Umbilical cord (tissue), 2 donors: ENCODE data around the gene LPAR2. TPM values are rescaled to one million over a fixed set of nuclear protein-coding genes. Genes with fewer than 3 reads are reported as not detected.
"Not testable (repeated sequence)": the region's sequence is repeated elsewhere in the genome, so short reads cannot be mapped to it uniquely, and the experiment has no call there.

ENCODE experiments used
- DNase-seq: peaks from one replicate; pipeline ENCODE4 v3.0.0-alpha.2; 2015; ENCODE audit warnings: low spot score
- total RNA-seq: library from RNA; depleted of rRNA; stranded (reverse); fragments of >200 nt; gene quantifications from one replicate; pipeline ENCODE4 v1.2.3, GENCODE V29; 2014; ENCODE audit warnings: low replicate concordance; ENCODE audit not compliant: insufficient read depth

The LPAR2 gene
- total RNA-seq, 1 donor from 2014 or later = 0.48 TPM

DNA sequence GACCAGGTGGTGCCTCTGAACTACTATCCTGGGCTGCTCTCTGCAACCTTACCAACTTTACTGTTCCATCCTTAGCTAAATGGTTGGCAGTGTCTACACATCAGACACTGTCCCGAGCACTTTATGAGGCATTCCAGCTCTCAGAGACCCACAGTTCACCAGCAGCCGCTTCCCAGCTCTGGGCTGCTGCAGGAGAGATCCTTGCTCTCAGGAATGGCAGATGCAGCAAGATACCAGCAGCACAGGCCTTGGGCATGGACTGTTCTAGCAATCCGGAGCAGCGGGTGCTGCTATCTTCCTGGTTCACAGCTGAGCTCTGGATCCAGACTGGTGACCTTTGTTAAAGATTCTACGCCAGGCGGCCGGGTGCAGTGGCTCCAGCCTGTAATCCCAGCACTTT lies 3.3 kb upstream of the LPAR2 start:
- DNase-seq = no peak

DNA sequence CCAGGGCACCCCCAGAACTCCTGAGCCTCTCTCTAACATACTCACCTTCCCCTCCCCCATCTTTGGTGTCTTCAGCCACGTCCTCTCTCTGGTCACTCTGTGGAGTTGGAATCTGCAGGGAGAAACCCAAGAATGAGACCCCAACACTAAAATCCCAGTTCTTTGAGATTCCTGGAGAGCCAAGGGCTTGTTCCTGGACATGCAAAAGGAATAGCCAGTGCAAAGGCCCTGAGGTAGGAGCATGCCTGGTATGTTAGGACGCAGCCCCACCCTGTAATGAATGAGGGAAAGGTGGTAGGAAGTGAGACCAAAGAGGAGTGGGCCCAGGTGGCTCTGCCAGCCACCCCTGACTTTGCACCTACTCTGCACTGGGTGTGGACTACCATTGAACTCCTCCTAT lies 2.4 kb upstream of the LPAR2 start:
- no peak for DNase-seq

DNA sequence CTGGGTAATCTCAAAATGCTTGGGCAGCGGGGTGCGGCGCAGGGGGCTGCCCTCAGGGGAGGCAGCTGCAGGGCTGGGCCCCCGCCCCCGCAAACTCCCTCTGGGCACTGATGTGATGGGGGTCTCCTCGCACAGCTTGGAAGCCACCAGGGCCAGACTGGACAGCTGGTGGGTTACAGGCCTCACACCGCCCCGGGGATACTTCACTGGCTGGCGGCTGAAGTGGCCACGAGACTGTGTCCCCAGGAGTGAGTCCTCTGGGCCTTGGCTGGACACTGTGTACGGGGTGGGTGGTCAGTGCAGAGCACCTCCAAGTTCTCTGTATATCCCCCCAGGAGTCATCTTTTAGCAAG lies 2.0 kb upstream of the LPAR2 start:
- DNase-seq = no peak

DNA sequence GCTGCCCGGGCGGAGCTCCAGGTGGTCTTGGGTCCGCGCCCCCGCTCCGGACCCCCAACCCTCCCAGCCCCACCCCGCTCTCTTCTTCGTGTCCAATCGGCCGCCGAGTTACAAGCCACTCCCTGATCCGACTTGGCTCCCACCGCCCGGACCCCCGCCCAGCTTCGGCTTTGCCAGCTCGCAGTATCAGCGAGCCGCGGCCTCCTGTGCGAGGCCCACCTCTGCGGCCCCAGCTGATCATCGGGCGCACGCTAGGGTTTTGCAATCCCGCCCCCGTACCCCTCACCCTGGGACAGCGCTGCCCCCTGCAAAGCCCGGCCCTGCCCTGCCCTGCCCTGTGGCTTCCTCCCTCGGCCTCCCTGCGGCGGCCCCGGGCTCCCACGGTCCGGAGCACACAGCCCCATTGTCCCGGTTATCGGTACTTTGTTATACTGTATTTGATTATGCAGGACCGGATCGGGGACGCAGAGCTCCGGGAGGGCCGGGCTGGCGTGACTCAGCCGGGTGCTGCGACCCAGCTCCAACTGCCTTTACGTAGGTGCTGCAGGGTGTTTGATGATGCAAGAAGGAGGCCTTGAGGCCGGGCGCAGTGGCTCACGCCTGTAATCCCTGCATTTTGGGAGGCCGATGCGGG lies 598 bp upstream of the LPAR2 start:
- DNase-seq = no peak

DNA sequence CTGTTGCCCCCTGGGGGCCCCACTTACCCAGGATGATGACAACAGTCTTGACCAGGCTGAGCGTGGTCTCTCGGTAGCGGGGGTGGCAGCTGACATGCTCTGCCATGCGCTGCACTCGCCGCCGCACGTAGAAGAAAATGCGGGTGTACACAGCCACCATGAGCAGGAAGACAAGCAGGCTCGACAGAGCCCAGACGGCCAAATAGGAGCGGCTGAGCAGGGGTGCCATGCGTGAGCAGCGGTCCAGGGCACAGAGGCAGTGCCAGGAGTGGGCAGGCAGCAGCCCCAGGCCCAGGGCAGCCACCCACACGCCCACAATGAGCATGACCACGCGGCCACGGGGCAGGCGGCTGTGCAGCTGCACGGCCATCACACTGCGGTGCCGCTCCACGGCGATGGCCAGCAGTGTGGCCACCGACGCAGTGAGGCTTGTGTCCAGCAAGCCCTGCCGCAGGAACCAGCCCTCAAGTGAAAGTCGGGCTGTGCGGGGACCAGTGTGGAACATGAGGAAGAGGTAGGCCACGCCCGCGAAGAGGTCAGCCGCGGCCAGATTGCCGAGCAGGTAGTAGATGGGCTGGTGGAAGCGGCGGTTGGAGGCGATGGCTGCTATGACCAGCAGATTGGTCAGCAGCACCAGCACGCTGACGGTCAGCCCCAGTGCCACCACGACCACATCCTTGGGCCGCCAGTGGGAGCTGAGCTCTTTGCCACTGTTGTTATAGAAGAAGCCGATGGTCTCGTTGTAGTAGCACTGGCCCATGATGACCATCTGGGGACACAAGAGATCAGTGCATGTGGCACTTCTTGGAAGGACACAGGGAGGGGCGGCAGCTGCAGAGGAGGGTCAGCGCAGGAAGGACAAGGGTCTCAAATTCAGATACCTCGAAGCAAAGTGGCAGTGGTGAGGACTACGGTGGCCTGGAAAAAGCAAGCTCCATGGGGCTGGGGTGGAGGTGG lies 1.2 kb downstream of the LPAR2 start:
- DNase-seq = no peak

DNA sequence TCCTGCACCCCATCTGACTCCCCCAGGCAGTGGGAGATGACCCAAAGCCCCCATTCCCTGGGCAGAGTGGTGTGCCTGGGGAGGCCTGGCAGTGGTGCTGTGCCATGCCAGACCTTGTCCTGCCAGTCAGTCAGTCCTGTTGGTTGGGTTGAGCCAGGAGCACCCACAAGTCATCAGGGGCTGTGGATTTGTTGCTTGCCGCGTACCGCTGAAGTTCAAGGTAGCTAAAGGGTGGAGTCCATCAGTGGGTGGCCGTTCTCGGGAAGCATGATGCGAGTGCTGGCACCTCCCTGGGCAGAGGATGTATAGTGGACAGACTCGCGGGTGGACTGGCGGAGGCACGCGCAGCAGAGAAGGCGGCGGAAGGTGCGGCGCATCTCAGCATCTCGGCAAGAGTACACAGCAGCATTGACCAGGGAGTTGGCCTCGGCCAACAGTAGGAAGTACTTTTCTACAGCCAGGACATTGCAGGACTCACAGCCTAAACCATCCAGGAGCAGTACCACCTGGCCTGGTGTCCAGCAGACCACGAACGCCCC lies 3.9 kb downstream of the LPAR2 start:
- no peak for DNase-seq

DNA sequence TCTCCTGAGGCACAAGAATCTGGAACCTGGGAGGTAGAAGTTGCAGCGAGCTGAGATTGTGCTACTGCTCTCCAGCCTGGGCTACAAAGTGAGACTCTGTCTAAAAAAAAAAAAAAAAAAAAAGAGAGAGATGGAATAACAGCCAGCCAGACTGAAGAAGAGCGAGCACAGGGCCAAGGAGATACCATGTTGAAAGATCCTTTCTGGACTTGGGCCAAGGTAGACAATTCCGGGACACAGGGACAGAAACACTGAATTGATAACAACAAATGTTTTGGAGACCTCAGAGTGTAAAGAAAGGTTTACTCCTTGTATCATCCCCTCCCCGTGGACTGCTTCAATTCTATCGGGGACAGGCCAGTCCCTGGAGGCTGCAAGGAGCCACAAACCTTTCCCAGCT lies 4.6 kb downstream of the LPAR2 start:
- no peak for DNase-seq

DNA sequence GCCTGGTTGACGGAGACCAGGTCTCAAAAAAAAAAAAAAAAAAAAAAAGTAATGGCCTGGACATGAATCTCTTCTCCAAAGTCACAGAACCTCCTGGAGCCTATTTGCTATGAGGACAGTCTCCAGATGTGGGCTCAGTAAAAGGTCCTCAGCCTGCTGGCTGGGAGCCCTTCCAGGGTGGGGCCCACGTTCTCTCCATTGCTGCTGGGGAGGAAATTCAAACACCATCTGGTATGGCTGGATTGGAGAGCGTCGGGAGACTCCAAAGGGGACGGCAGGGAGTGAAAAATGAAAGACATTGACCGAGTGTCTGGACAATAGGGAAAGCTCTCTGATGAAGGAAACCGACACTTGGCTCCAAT lies 8.2 kb downstream of the LPAR2 start:
- no peak for DNase-seq

DNA sequence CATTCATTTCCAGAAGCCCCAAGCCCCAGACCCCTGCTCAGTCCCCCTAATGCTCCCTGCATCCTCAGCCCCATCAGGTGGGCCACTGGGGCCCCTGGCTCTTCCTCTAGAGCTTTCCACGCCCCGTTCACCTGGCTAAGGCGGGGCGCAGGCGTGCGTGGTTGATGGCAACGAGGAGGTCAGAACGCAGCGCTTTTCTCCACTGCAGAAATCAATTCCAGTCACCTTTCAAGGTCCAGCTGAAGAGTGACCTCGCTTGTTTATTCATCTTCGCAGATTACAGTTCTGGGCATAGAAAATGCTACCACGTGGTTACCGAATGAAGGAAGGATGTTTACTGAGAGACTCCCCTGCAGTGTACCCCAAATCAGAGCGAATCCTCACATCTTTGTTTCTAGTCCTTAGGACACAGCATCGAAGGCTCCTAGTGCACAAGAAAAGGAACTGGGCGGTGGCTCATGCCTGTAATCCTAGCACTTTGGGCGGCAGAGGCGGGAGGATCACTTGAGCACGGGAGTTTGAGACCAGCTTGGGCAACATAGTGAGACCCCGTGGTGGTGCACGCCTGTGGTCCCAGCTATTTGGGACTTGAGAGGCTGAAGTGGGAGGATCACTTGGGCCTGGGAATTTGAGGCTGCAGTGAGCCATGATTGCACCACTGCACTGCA lies 8.7 kb downstream of the LPAR2 start:
- no peak for DNase-seq

DNA sequence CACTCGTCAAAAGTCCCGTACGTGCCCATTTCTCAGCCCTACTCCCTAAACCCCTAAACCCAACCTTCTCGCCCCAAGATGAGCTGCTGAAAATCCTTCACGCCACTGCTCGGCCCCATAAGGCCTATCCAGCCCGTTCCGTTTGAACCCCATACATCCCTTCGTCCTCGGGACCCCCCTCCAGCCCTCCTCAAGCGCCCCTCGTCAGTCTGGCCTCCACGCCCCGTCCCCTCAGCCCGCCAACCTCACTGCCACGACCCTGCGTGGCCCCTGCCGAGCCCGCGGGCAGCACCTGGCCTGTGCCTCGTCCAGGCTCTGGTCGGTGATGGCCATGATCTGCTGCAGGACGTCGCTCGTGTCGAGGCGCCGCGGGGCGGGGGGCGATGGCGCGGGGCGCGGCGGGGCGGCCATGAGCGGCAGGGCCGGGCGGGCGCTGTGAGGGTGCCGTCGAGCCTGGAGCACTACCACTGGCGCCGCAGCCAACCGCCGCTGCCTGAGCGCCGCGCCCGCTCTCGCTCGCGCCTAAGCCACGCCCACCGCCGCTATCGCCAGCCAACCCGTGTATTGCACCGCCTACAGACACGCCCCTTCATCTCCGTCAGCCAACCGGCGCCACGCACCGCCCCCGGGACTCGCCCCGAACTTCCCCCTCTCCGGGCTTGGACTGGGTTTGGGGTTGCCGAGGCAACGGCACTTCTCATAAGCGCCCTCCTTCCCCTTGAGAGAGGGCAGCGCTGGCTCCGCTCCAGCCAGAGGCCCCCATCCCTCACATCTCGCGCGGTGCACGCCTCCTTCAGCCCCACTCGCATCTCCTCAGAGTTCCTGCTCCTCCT lies 9.6 kb downstream of the LPAR2 start, which contains the start of gene PBX4:
Gene PBX4, minus strand, starts transcription at position 469 of the 833 bp plus-strand sequence. Its CDS starts 58 bp downstream, at position 411.
- peak; percentile 98 for DNase-seq

DNA sequence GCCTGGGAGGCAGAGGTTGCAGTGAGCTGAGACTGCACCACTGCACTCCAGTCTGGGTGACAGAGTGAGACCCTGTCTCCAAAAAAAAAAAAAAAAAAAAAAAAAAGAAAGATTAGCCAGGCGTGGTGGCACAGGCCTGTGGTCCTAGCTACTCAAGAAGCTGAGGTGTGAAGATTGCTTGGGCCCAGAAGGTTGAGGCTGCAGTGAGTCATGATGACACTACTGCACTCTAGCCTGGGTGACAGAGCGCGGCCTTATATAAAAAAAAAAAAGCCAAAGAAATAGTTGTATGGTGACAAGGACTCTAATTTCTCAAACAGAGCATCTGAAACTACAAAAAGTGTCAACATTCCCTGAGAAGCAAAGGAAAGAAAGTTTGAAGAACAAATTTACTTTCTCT lies 12.9 kb downstream of the LPAR2 start:
- DNase-seq = no peak

DNA sequence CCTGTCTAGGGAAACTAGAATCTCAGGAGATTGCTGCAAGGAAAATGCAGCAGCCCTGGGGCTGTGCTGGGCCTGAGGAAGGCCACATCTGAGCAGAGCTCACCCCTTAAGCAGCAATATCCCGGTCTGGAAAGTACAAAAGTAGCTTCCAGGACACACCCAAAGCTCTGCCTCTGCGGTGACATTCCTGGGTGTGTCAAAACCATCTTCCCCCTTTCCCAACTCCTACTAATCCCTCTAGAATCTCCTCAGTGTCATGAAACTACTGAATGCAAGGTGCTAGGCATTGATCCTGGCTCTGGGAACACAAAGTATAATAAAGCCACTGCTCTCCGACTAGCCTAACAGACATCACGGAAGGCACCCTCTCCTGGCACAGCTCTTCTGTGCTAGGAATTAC lies 14.5 kb downstream of the LPAR2 start:
- DNase-seq = peak; percentile 74

DNA sequence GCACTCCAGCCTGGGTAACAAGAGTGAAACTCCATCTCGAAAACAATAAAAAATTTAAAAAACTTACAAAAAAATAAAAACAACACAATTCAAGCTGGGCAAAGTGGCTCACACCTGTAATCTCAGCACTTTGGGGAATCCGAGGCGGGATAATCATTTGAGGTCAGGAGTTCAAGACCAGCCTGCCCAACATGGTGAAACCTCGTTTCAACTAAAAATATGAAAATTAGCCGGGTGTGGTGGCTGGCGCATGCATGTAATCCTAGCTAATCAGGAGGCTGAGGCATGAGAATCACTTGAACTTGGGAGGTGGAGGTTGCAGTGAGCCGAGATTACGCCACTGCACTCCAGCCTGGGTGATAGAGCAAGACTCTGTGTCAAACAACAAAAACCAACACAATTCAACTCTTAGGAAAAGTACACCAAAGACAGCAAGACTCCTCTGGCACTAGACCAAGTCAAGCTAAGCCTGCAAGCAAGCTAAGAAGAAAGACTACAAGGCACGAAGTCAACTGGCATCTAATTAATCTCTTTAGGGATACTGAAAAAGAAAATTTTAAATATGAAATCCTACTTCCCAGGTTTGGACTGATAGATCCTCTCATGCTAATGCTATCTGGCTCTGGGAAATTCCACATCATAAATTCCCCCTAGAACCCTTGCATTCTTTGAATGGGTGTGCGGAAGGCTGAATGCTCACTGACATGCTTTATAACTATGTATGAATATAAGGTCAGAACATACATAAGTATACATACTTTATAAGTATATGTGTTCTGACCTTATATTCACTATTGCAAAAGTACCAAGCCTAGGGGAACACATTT lies 17.4 kb downstream of the LPAR2 start:
- peak; percentile 76 for DNase-seq

DNA sequence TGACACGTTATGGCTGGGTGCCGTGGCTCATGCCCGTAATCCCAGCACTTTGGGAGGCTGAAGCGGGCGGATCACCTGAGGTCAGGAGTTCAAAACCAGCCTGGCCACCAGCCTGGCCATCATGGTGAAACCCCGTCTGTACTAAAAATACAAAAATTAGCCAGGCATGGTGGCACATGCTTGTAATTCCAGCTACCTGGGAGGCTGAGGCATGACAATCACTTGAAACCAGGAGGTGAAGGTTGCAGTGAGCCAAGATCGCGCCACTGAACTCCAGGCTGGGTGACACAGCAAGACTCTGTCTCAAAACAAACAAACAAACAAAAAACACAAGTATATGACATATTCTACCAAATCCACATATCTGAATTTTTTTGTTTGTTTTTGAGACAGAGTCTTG lies 21.3 kb downstream of the LPAR2 start:
- not testable (repeated sequence) for DNase-seq

DNA sequence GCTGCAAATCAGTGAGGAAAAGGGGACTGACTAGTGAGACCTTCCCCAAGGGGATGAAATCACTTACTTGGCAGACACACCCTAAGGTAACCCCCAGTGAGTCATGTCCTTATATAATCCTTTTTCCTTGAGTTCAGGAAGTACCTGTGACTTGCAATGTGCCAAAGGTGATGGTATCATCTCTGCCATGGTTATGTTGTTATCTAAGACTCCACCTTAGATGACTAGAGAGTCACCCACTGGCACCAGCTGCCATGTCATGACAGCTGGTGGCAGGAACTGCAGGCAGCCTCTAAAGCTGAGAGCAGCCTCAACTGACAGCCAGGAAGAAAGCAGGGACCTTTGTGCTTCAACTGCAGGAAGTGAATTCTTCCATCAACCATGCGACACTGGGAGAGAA lies 22.0 kb downstream of the LPAR2 start:
- no peak for DNase-seq

DNA sequence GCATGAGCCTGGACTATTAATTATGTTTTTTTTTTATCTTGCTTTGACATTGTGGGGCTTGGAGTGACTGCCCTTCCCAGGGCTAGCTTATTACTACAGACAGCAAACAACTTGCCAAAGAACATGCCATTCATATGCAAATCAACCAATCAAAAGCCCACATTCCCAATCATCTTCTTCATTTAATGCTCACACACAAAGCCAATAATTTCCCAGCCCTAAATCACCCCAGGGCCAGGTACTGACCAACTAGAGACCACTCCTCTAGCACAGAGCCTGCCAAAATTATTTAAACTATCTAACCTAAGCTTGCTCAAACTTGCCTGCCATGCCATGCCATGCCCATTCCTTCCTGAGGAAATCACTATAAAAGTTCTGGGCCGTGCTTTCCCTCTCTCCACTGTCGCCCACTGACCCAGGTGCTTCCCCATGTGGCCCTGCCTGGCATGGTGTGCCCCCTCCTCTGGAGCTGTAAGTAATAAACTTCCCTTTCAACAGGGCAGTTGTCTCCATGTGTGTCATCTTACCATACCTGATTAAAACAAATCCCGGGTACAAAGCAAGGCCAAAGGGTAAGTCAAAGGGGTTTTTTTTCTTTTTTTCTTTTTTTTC lies 25.2 kb downstream of the LPAR2 start:
- no peak for DNase-seq

DNA sequence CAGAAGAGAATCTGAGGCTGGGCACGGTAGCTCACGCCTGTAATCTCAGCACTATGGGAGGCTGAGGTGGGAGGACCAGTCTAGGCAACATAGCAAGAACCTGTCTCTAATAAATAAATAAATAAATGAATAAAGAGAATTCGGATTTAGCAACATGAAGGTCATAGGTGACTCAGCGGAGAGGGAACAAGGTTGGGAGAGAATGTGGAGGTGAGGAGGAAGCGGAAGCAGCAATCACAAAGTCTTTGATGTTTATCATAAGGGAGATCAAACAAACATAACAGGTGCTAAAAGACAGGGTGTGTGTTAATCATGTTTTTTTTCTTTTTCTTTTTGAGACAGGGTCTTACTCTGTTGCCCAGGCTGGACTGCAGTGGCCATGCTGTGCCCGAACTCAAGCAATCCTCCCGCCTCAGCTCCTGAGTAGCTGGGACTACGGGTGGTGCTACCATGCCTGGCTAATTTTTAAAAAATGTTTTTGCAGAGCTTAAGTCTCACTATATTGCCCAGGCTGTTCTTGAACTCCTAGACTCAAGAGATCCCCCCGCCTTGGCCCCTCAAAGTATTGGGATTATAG lies 25.8 kb downstream of the LPAR2 start:
- DNase-seq = no peak

DNA sequence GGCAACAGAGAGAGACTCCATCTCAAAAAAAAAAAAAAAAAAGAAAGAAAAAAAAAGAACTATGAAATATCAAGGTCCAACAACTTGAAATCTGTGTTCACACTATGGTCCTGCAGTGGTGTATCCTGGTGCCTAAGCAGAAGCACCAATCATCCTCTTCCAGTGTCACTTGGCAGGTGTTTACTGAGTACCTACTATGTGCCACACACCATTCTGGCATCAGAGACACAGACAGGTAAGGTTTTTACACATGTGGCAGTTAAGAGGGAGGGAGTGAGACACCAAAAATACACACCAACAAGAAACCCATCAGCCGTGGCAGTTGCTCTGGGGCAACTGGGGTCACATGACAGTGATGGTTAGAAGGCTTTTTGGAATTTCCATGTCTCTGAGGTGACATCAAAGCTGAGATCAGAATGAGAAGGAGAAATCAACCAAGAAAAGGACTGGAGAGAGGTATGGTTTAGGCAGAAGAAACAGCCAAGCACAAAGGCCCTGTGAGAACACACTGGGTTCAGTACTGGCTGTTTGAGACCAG lies 27.2 kb downstream of the LPAR2 start:
- no peak for DNase-seq

DNA sequence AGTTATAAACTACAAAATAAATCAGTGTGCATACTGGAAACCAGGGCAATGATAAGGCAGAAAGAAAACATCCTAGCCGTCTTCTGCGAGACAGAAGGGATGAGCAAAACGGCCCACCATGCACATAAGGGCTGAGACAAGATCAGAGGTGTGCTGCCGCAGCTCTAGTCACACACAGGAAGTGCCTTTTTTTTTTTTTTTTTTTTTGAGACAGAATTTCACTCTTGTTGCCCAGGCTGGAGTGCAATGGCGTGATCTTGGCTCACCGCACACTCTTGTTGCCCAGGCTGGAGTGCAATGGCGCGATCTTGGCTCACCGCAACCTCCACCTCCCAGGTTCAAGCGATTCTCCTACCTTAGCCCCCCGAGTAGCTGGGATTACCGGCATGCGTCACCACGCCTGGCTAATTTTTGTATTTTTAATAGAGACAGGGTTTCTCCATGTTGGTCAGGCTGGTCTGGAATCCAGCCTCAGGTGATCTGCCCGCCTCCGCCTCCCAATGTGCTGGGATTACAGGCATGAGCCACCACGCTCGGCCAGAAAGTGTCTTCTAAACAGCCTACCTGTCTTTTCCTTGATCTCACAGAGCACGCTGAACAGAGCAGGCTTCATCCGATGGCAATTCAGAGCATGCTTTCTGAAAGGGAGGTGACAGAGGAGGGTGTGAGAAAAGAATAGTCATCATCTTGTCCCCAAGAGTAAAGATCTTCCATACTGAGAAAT lies 29.1 kb downstream of the LPAR2 start:
- not testable (repeated sequence) for DNase-seq
